GM19099 (cell line): ENCODE results near the gene INSR.

Source experiments
- POLR2A ChIP-seq: IDR thresholded peaks from 3 replicates; pipeline ENCODE4 v1.6.1; 2011; ENCODE audit warnings: low read depth; ENCODE audit not compliant: insufficient read length; ENCODE audit errors: extremely low read depth

INSR gene

GRCh38 chr19:7117248-7117647, 177.0 kb downstream of the INSR start:
- no peak for TF ChIP-seq POLR2A

GRCh38 chr19:7115721-7116120, 178.5 kb downstream of the INSR start:
- TF ChIP-seq POLR2A, result no peak

GRCh38 chr19:7113233-7113632, 181.0 kb downstream of the INSR start:
- TF ChIP-seq POLR2A, result no peak

- TF ChIP-seq POLR2A, result no peak
Measured at GRCh38 chr19:7112675-7113074, 181.5 kb downstream of the INSR start.

GRCh38 chr19:7109678-7110289, 184.4 kb downstream of the INSR start:
- no peak for TF ChIP-seq POLR2A

- TF ChIP-seq POLR2A, result no peak
Measured at GRCh38 chr19:7106711-7107657, 187.2 kb downstream of the INSR start.

GRCh38 chr19:7104747-7105447, 189.3 kb downstream of the INSR start:
- no peak for TF ChIP-seq POLR2A

- no peak for TF ChIP-seq POLR2A
Measured at GRCh38 chr19:7101498-7102253, 192.5 kb downstream of the INSR start.

- TF ChIP-seq POLR2A, result no peak
Measured at GRCh38 chr19:7099597-7099921, 194.7 kb downstream of the INSR start.

GRCh38 chr19:7098701-7099596, 195.3 kb downstream of the INSR start:
- peak; percentile 71 for TF ChIP-seq POLR2A

GRCh38 chr19:7098096-7098495, 196.1 kb downstream of the INSR start:
- no peak for TF ChIP-seq POLR2A

GRCh38 chr19:7088999-7089398, 205.2 kb downstream of the INSR start:
- TF ChIP-seq POLR2A, result no peak

GRCh38 chr19:7083076-7083956, 210.9 kb downstream of the INSR start:
- no peak for TF ChIP-seq POLR2A

GRCh38 chr19:7078008-7078407, 216.2 kb downstream of the INSR start:
- no peak for TF ChIP-seq POLR2A

GRCh38 chr19:7076151-7076550, 218.1 kb downstream of the INSR start:
- no peak for TF ChIP-seq POLR2A
